Breast epithelium (tissue), 4 donors: ENCODE data around the gene NRG3. TPM values are rescaled to one million over a fixed set of nuclear protein-coding genes. Genes with fewer than 3 reads are reported as not detected.

Experiments used
- DNase-seq, 2 donors: peaks; one replicate each; pipeline ENCODE4 v3.0.0-alpha.2; 2019; ENCODE audit warnings: low spot score in 2 of 2
- H3K27ac ChIP-seq, 2 donors: fragments of 200-600 bp; sonication (generic) in 1 of 2; one replicate each; pipeline ENCODE4 v1.5.1; 2016 to 2019; ENCODE audit warnings: mild to moderate bottlenecking in 1 of 2
- H3K27me3 ChIP-seq, 2 donors: fragments of 200-600 bp; sonication (generic) in 1 of 2; one replicate each; pipeline versions ENCODE4 v1.5.1 to v1.6.0; 2017 to 2019; ENCODE audit warnings: control low read depth in 1 of 2, mild to moderate bottlenecking in 1 of 2
- H3K36me3 ChIP-seq: fragments of 200-600 bp; one replicate; pipeline ENCODE4 v1.5.1; 2019
- H3K4me1 ChIP-seq, 2 donors: fragments of 200-600 bp; sonication (generic); one replicate each; pipeline ENCODE4 v1.5.1; 2016 to 2019; ENCODE audit warnings: control low read depth in 1 of 2
- H3K4me3 ChIP-seq, 3 donors: fragments of 200-600 bp; sonication (generic); 1 replicate in 2 of 3; 2 replicates in 1 of 3; pipeline ENCODE4 v1.5.1; 2016 to 2019; ENCODE audit warnings: mild to moderate bottlenecking in 3 of 3, moderate library complexity in 2 of 3
- H3K9me3 ChIP-seq, 2 donors: fragments of 200-600 bp; sonication (generic) in 1 of 2; one replicate each; pipeline ENCODE4 v1.5.1; 2016 to 2019; ENCODE audit warnings: control low read depth in 1 of 2
- POLR2A ChIP-seq: fragments of 450-650 bp; IDR thresholded peaks from one replicate; pipeline ENCODE4 v1.6.1; 2016; ENCODE audit warnings: antibody characterized with exemption, mild to moderate bottlenecking, moderate library complexity
- POLR2AphosphoS5 ChIP-seq, 3 donors: sonication (generic); formaldehyde crosslinking; IDR thresholded peaks; one replicate each; pipeline ENCODE4 v1.6.1; 2017; ENCODE audit warnings: antibody characterized with exemption in 3 of 3
- intact Hi-C: fragments of 100-400 bp; cut with DNase I; formaldehyde crosslinking; loops from one replicate; pipeline ENCODE4 v1.15.1; 2023; ENCODE audit warnings: low total_unique reads
- total RNA-seq, 3 donors: library from RNA; depleted of rRNA; stranded (reverse); fragments of >200 nt; gene quantifications; one replicate each; pipeline ENCODE4 v1.1.0, GENCODE V29; 2016
- TF ChIP-seq, protein P1 (sequence below), 3 donors: fragments of 450-650 bp; IDR thresholded peaks; one replicate each; pipeline ENCODE4 v1.5.1; 2016 to 2017; ENCODE audit warnings: antibody characterized with exemption in 3 of 3, mild to moderate bottlenecking in 3 of 3, moderate library complexity in 3 of 3

Gene NRG3
- total RNA-seq, 3 donors from 2014 or later: 0.16 to 0.88 (median 0.33) TPM

- no peaks in the 10 kb centered on the region for H3K4me1 ChIP-seq
- no peak for DNase-seq
- no peaks in the 10 kb centered on the region for H3K9me3 ChIP-seq
- no peaks in the 10 kb centered on the region for H3K27me3 ChIP-seq
- no peak overlapping the region for H3K27ac ChIP-seq
- TF ChIP-seq POLR2A: no peak
- TF ChIP-seq, protein P1, sequence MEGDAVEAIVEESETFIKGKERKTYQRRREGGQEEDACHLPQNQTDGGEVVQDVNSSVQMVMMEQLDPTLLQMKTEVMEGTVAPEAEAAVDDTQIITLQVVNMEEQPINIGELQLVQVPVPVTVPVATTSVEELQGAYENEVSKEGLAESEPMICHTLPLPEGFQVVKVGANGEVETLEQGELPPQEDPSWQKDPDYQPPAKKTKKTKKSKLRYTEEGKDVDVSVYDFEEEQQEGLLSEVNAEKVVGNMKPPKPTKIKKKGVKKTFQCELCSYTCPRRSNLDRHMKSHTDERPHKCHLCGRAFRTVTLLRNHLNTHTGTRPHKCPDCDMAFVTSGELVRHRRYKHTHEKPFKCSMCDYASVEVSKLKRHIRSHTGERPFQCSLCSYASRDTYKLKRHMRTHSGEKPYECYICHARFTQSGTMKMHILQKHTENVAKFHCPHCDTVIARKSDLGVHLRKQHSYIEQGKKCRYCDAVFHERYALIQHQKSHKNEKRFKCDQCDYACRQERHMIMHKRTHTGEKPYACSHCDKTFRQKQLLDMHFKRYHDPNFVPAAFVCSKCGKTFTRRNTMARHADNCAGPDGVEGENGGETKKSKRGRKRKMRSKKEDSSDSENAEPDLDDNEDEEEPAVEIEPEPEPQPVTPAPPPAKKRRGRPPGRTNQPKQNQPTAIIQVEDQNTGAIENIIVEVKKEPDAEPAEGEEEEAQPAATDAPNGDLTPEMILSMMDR (IDR thresholded peaks at IDR 0.05): no peak
- no peak for TF ChIP-seq POLR2AphosphoS5 (IDR thresholded peaks at IDR 0.05)
- no peak overlapping the region for H3K4me3 ChIP-seq
- intact Hi-C loops: no loop called here
- H3K36me3 ChIP-seq: no peaks in the 10 kb centered on the region
Measured at GRCh38 chr10:82313401-82313800, 438.4 kb downstream of the NRG3 start.

DNA sequence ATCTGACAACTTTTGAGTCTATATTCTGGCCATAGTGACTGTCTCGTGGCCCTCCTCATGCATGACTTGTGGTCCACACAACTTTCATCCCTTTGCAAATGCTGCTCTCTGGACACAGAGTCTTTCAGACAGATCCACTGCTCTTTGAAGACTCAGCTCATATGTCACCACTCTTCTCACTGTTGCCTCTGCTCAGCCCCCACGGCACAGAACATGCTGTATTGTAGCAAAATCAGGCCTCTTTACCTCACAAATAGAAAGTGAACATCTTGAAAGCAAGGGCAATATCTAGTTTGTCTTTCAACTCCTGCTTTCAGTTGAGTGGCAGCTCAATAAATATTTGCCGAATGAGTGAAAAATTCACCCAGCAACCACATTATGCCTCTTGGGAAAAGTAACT is 443.5 kb downstream of the NRG3 start:
- intact Hi-C loops: no loop called here
- Histone ChIP-seq H3K9me3 (no peaks in the 10 kb centered on the region), H3K36me3 (no peaks in the 10 kb centered on the region), H3K4me3 (no peak overlapping the region), H3K27me3 (no peaks in the 10 kb centered on the region), H3K4me1 (no peaks in the 10 kb centered on the region), H3K27ac (no peak overlapping the region)
- TF ChIP-seq, protein P1 (IDR thresholded peaks at IDR 0.05): no peak
- TF ChIP-seq POLR2A: no peak
- TF ChIP-seq POLR2AphosphoS5 (IDR thresholded peaks at IDR 0.05): no peak
- DNase-seq: no peak

DNA sequence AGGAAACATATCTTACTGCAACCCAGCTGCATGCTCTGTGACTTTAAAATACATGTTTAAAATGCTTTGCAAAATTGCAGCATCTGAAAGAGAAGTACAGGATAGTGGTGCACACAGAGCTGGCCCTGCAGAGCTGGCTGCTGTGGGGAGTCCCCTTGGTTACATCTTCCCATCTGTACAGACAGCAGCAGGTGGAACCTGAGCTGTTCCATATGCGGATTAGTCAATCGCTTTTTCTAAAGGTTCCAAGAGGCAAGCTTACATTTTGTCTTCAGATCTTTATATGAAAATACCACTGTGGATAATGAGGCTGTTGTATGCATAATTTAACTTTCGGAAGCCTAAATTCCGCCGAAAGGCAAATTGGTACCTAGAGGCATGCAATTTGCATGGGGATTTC is 444.1 kb downstream of the NRG3 start:
- Histone ChIP-seq H3K27me3 (no peaks in the 10 kb centered on the region), H3K9me3 (no peaks in the 10 kb centered on the region), H3K36me3 (no peaks in the 10 kb centered on the region), H3K27ac (no peak overlapping the region), H3K4me1 (no peaks in the 10 kb centered on the region), H3K4me3 (no peak overlapping the region)
- TF ChIP-seq POLR2AphosphoS5 (IDR thresholded peaks at IDR 0.05): no peak
- TF ChIP-seq, protein P1 (IDR thresholded peaks at IDR 0.05): no peak
- no peak for TF ChIP-seq POLR2A
- intact Hi-C loops: no loop called here
- no peak for DNase-seq

GRCh38 chr10:82319562-82319961 is 444.6 kb downstream of the NRG3 start:
- intact Hi-C loops: no loop called here
- Histone ChIP-seq H3K36me3 (no peaks in the 10 kb centered on the region), H3K27ac (no peak overlapping the region), H3K27me3 (no peaks in the 10 kb centered on the region), H3K4me1 (no peaks in the 10 kb centered on the region), H3K9me3 (no peaks in the 10 kb centered on the region), H3K4me3 (no peak overlapping the region)
- no peak for DNase-seq
- TF ChIP-seq, protein P1 (IDR thresholded peaks at IDR 0.05): no peak
- TF ChIP-seq POLR2AphosphoS5 (IDR thresholded peaks at IDR 0.05) (no peak), POLR2A (no peak)

DNA sequence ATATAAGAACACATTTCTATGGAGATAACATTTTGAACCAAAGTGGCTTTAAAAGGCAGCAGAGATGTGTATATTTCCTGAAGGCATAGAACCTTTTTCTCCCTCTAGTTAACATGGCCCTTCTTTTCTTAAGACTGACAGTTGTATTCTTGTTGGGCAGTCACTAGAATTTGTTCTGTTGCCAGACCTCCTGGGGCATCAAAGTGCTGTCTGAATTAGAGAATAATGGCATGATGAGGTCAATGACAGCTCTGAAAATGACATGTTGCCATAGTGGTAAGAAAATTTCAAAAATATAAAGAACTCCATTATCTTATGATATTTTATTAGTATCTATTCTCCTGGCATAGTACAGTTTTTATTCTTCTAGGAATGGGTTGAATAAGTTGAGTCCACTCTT is 446.7 kb downstream of the NRG3 start:
- no peak for DNase-seq
- intact Hi-C loops: no loop called here
- Histone ChIP-seq H3K9me3 (no peaks in the 10 kb centered on the region), H3K4me3 (no peak overlapping the region), H3K27ac (no peak overlapping the region), H3K27me3 (no peaks in the 10 kb centered on the region), H3K36me3 (no peaks in the 10 kb centered on the region), H3K4me1 (no peaks in the 10 kb centered on the region)
- TF ChIP-seq, protein P1 (IDR thresholded peaks at IDR 0.05): no peak
- no peak for TF ChIP-seq POLR2A
- no peak for TF ChIP-seq POLR2AphosphoS5 (IDR thresholded peaks at IDR 0.05)
